Measurements from ENCODE around the gene BTNL3. TPM values are rescaled to one million over a fixed set of nuclear protein-coding genes. Genes with fewer than 3 reads are reported as not detected.

Gene BTNL3
- total and polyA plus RNA-seq, 10 of the 15 experiments (the other 5 are each of a cell fraction or from before 2014, with no cell fraction given): 0.39 TPM; not detected in 9

GRCh38 chr5:180974612-180975315, 13.9 kb upstream of the BTNL3 start:
- H3K9ac ChIP-seq (ENCODE audit: control insufficient read depth, insufficient read depth, low read length): no peak overlapping the region
- intact Hi-C loops (cut with micrococcal nuclease; ENCODE audit: unreplicated experiment) (loop anchor here (10.0 kb wide), 1 partner anchor 180 kb away; no protein-coding TSS in a partner anchor), in situ Hi-C loops (cut with MboI) (no loop called here)
- peak; percentile 47 for ATAC-seq
- SMC1A ChIA-PET (ENCODE audit: uncharacterized antibody, unreplicated experiment): interaction anchor here (0.7 to 2.4 kb wide), 21 partner anchors 8 to 182 kb away, joined by 3 to 11 read pairs (median 4); partner anchors contain the start of gene BTNL9
- no peaks in the 10 kb centered on the region for H3K79me2 ChIP-seq (ENCODE audit: control insufficient read depth, insufficient read depth, low read length)
- peak; percentile 27 for FAIRE-seq
- POLR2A ChIA-PET: interaction anchor here (0.5 to 1.3 kb wide), 5 partner anchors 33 to 177 kb away, joined by 3 to 4 read pairs (median 4); no protein-coding TSS in a partner anchor
- no peaks in the 10 kb centered on the region; the same call in none of the 3 replicates for H3K9me3 ChIP-seq (replicated peaks; ENCODE audit: control insufficient read depth, insufficient read depth, low read length)
- TF ChIP-seq TCF7 (IDR thresholded peaks at IDR 0.05; ENCODE audit: borderline replicate concordance) (no peak), KAT2A (conservative IDR thresholded peaks at IDR 0.05; ENCODE audit: control insufficient read depth, low read depth, low read length) (no peak), CBX5 (IDR thresholded peaks at IDR 0.05; ENCODE audit: low read depth) (no peak), BACH1 (IDR thresholded peaks at IDR 0.05; ENCODE audit: borderline replicate concordance) (no peak), LARP7 (IDR thresholded peaks at IDR 0.05) (no peak), BMI1 (IDR thresholded peaks at IDR 0.05; ENCODE audit: borderline replicate concordance) (no peak), CREB1 (IDR thresholded peaks at IDR 0.05; ENCODE audit: low read depth) (no peak), MAX (IDR thresholded peaks at IDR 0.05; ENCODE audit: low read depth, low read length) (no peak), ZNF217 (IDR thresholded peaks at IDR 0.05) (no peak), RFX5 (IDR thresholded peaks at IDR 0.05; ENCODE audit: low read depth, low read length) (no peak), CHD1 (IDR thresholded peaks at IDR 0.05; ENCODE audit: low read depth, low read length) (no peak), GATAD2B (conservative IDR thresholded peaks at IDR 0.05; ENCODE audit: low read depth) (no peak), ESRRA (IDR thresholded peaks at IDR 0.05; ENCODE audit: low read length) (no peak), CEBPB (IDR thresholded peaks at IDR 0.05; ENCODE audit: borderline replicate concordance in 1 of 2, low read depth in 2 of 2, low read length in 2 of 2) (no peak), MEF2A (IDR thresholded peaks at IDR 0.05; ENCODE audit: insufficient read depth, low read depth, low read length) (no peak)
- no peaks in the 10 kb centered on the region for H4K20me1 ChIP-seq (ENCODE audit: control insufficient read depth, insufficient read depth)
- H3K4me3 ChIP-seq: no peak overlapping the region
- RAD21 ChIA-PET (ENCODE audit: unreplicated experiment): interaction anchor here (0.8 to 2.9 kb wide), 14 partner anchors 9 to 182 kb away, joined by 3 to 16 read pairs (median 3); no protein-coding TSS in a partner anchor
- CTCF ChIA-PET: interaction anchor here (0.5 to 2.7 kb wide), 5 partner anchors 9 to 105 kb away, joined by 3 to 14 read pairs (median 4); partner anchors contain the start of gene BTNL3
- BruUV-seq (replicated peaks): no TSS peak
- H3K4me1 ChIP-seq (ENCODE audit: control insufficient read depth, insufficient read depth, low read length): peaks cover 12% of the 10 kb centered on the region
- 43% methylated on average over 2 of the region's 2 CpGs for WGBS (ENCODE audit: insufficient coverage, insufficient replicate concordance, low lambda C conversion rate, missing lambda C conversion rate)
- peak overlapping the region; percentile 62; the same call in 1 of the 2 replicates for H3K4me2 ChIP-seq (ENCODE audit: control insufficient read depth, insufficient read depth)
- no peaks in the 10 kb centered on the region for H3K27me3 ChIP-seq (replicated peaks in 1 of 2; ENCODE audit: control insufficient read depth in 2 of 2, insufficient read depth in 2 of 2, low read length in 1 of 2)
- no peak overlapping the region; the same call in 1 of the 2 replicates for H2AFZ ChIP-seq (ENCODE audit: control insufficient read depth, low read depth, low read length)
- H3K36me3 ChIP-seq (ENCODE audit: control insufficient read depth in 2 of 2, insufficient read depth in 2 of 2, low read length in 1 of 2): no peaks in the 10 kb centered on the region
- H3K27ac ChIP-seq (ENCODE audit: control insufficient read depth, insufficient read depth): peak overlapping the region; percentile 33; the same call in 1 of the 2 replicates
- peak; percentile 17 for DNase-seq (ENCODE audit: low read depth, low spot score)
